ENCODE measurements around the gene ALDH18A1. TPM values are rescaled to one million over a fixed set of nuclear protein-coding genes. Genes with fewer than 3 reads are reported as not detected.

Gene ALDH18A1
- total RNA-seq, 1 experiment from 2014 or later: 114 TPM

GRCh38 chr10:95663496-95663895 lies 7.0 kb upstream of the ALDH18A1 start:
- Histone ChIP-seq H3K14ac (ENCODE audit: insufficient read depth, low read length) (no peak overlapping the region), H3K9me3 (ENCODE audit: control insufficient read depth, low read depth, low read length) (no peaks in the 10 kb centered on the region), H2BK5ac (ENCODE audit: insufficient read length, low read length) (no peak overlapping the region), H4K91ac (ENCODE audit: insufficient read length, low read depth, low read length) (no peak overlapping the region), H3K79me2 (ENCODE audit: insufficient read depth, low read length) (no peaks in the 10 kb centered on the region), H2BK12ac (ENCODE audit: insufficient read length, low read depth, low read length) (no peak overlapping the region), H3K4me1 (ENCODE audit: insufficient read depth, low read length) (no peaks in the 10 kb centered on the region), H3K9ac (ENCODE audit: extremely low read depth, insufficient read length, low read length) (no peak overlapping the region), H2BK20ac (ENCODE audit: low read depth, low read length, poor library complexity, severe bottlenecking) (no peak overlapping the region), H3K79me1 (ENCODE audit: insufficient read depth, low read depth, low read length, poor library complexity, severe bottlenecking) (no peaks in the 10 kb centered on the region), H3K23me2 (ENCODE audit: insufficient read length, low read depth, low read length, poor library complexity, severe bottlenecking) (no peaks in the 10 kb centered on the region), H3K27ac (ENCODE audit: insufficient read length, low read depth, low read length) (no peak overlapping the region), H3K56ac (ENCODE audit: insufficient read length, low read depth, low read length) (no peak overlapping the region), H2AK5ac (ENCODE audit: insufficient read length, low read length) (no peak overlapping the region), H3K27me3 (ENCODE audit: insufficient read depth, low read length) (no peaks in the 10 kb centered on the region), H2BK15ac (ENCODE audit: low read depth, low read length) (no peak overlapping the region), H3K4me2 (ENCODE audit: insufficient read depth, insufficient read length, low read length) (no peak overlapping the region), H3T11ph (ENCODE audit: low read length) (no peak overlapping the region), H3K23ac (ENCODE audit: insufficient read length, low read depth, low read length) (no peak overlapping the region), H3K18ac (ENCODE audit: insufficient read length, low read depth, low read length) (no peak overlapping the region), H4K5ac (ENCODE audit: insufficient read length, low read depth, low read length) (no peak overlapping the region), H3K4ac (ENCODE audit: low read depth, low read length) (no peak overlapping the region), H2BK120ac (ENCODE audit: low read depth, low read length, poor library complexity, severe bottlenecking) (no peak overlapping the region), H4K20me1 (ENCODE audit: control insufficient read depth, insufficient read depth, insufficient read length) (no peaks in the 10 kb centered on the region), H2AFZ (ENCODE audit: low read length) (no peak overlapping the region), H4K8ac (replicated peaks; ENCODE audit: insufficient read length, low read depth, low read length) (no peak overlapping the region)
- Mint-ChIP-seq H3K27me3 (ENCODE audit: low read depth) (no peaks in the 10 kb centered on the region; the same call in 1 of the 2 replicates), H3K4me1 (peaks cover 0 to 3% of the 10 kb centered on the region in 2 experiments; a peak in 1 of 4 replicates), H3K36me3 (ENCODE audit: insufficient read depth in 1 of 3, low read depth in 3 of 3) (peaks cover 0 to 9% (median 8%) of the 10 kb centered on the region in 3 experiments; a peak in 4 of 7 replicates), H3K27ac (no peak overlapping the region), H3K4me3 (no peak overlapping the region), H3K9me3 (no peaks in the 10 kb centered on the region)
- no peak for TF ChIP-seq CTCF (conservative IDR thresholded peaks at IDR 0.05)
- no CpG with 5 or more reads among the region's 1 CpG for WGBS (ENCODE audit: extremely low coverage, insufficient read length, low lambda C conversion rate)
- DNase-seq: no peak

Data from H9 (cell line).